ENCODE results near the gene MYRF. TPM values are rescaled to one million over a fixed set of nuclear protein-coding genes. Genes with fewer than 3 reads are reported as not detected.

Gene MYRF
- total RNA-seq, 4 donors from 2014 or later, result 0.24 to 2.8 (median 0.83) TPM

- H3K4me1 ChIP-seq, result peaks cover 5% of the 10 kb centered on the region
- no peak overlapping the region for H3K4me3 ChIP-seq
- no peaks in the 10 kb centered on the region for H3K27me3 ChIP-seq
- no peak for DNase-seq (ENCODE audit: low spot score in 2 of 2)
- no peak overlapping the region for H3K27ac ChIP-seq
- 89% methylated on average over 3 of the region's 3 CpGs for WGBS
- no peak for TF ChIP-seq EP300 (IDR thresholded peaks at IDR 0.05)
- TF ChIP-seq POLR2AphosphoS5 (IDR thresholded peaks at IDR 0.05), result no peak
- TF ChIP-seq, protein P1, sequence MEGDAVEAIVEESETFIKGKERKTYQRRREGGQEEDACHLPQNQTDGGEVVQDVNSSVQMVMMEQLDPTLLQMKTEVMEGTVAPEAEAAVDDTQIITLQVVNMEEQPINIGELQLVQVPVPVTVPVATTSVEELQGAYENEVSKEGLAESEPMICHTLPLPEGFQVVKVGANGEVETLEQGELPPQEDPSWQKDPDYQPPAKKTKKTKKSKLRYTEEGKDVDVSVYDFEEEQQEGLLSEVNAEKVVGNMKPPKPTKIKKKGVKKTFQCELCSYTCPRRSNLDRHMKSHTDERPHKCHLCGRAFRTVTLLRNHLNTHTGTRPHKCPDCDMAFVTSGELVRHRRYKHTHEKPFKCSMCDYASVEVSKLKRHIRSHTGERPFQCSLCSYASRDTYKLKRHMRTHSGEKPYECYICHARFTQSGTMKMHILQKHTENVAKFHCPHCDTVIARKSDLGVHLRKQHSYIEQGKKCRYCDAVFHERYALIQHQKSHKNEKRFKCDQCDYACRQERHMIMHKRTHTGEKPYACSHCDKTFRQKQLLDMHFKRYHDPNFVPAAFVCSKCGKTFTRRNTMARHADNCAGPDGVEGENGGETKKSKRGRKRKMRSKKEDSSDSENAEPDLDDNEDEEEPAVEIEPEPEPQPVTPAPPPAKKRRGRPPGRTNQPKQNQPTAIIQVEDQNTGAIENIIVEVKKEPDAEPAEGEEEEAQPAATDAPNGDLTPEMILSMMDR (IDR thresholded peaks at IDR 0.05), result no peak
- no peak for TF ChIP-seq POLR2A (IDR thresholded peaks at IDR 0.05)
- peaks cover 24% of the 10 kb centered on the region for H3K36me3 ChIP-seq
- no peaks in the 10 kb centered on the region for H3K9me3 ChIP-seq
These were observed 48.2 kb downstream of the MYRF start for GRCh38 chr11:61800331-61801281.

- H3K27ac ChIP-seq, result no peak overlapping the region
- H3K9me3 ChIP-seq, result no peaks in the 10 kb centered on the region
- no peaks in the 10 kb centered on the region for H3K27me3 ChIP-seq
- peaks cover 17% of the 10 kb centered on the region for H3K36me3 ChIP-seq
- H3K4me1 ChIP-seq, result peaks cover 1% of the 10 kb centered on the region
- no peak overlapping the region for H3K4me3 ChIP-seq
- DNase-seq (ENCODE audit: low spot score in 2 of 2), result no peak
- WGBS, result 90% methylated on average over 6 of the region's 6 CpGs
- TF ChIP-seq, protein P1 (IDR thresholded peaks at IDR 0.05), result no peak
- no peak for TF ChIP-seq POLR2A (IDR thresholded peaks at IDR 0.05)
- no peak for TF ChIP-seq EP300 (IDR thresholded peaks at IDR 0.05)
- TF ChIP-seq POLR2AphosphoS5 (IDR thresholded peaks at IDR 0.05), result no peak
These were observed 50.2 kb downstream of the MYRF start for GRCh38 chr11:61802605-61803004.

GRCh38 chr11:61803889-61804647, 51.6 kb downstream of the MYRF start:
- Histone ChIP-seq H3K9me3 (no peaks in the 10 kb centered on the region), H3K4me1 (no peaks in the 10 kb centered on the region), H3K36me3 (peaks cover 17% of the 10 kb centered on the region), H3K27me3 (no peaks in the 10 kb centered on the region), H3K27ac (no peak overlapping the region), H3K4me3 (no peak overlapping the region)
- 84% methylated on average over 3 of the region's 3 CpGs for WGBS
- DNase-seq (ENCODE audit: low spot score in 2 of 2), result no peak
- TF ChIP-seq, protein P1 (IDR thresholded peaks at IDR 0.05), result no peak
- TF ChIP-seq POLR2A (IDR thresholded peaks at IDR 0.05), result no peak
- no peak for TF ChIP-seq POLR2AphosphoS5 (IDR thresholded peaks at IDR 0.05)
- no peak for TF ChIP-seq EP300 (IDR thresholded peaks at IDR 0.05)

- Histone ChIP-seq H3K9me3 (no peaks in the 10 kb centered on the region), H3K27me3 (no peaks in the 10 kb centered on the region), H3K4me3 (no peak overlapping the region), H3K36me3 (peaks cover 19% of the 10 kb centered on the region), H3K27ac (no peak overlapping the region), H3K4me1 (no peaks in the 10 kb centered on the region)
- DNase-seq (ENCODE audit: low spot score in 2 of 2), result no peak
- WGBS, result 86% methylated on average over 1 of the region's 1 CpG
- TF ChIP-seq, protein P1 (IDR thresholded peaks at IDR 0.05), result no peak
- TF ChIP-seq POLR2AphosphoS5 (IDR thresholded peaks at IDR 0.05) (no peak), EP300 (IDR thresholded peaks at IDR 0.05) (no peak), POLR2A (IDR thresholded peaks at IDR 0.05) (no peak)
These were observed 52.7 kb downstream of the MYRF start for GRCh38 chr11:61805146-61805545.

DNA sequence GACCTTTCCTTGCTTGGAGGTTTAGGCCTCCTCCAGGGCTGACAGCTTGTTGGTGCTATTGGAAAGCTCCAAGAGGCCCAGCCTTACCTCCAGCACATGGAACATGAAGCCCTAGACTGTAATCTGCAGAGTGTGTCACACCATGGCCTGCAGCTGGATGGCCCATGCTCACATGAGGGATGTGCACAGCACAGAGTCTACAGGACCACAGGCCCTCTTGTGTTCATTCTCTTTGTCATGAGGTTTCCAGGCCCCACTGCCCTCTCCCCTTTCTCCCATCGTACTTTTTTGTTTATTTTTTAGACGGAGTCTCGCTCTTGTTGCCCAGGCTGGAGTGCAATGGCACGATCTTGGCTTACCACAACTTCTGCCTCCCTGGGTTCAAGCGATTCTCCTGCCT, 54.3 kb downstream of the MYRF start:
- DNase-seq (ENCODE audit: low spot score in 2 of 2), result no peak
- TF ChIP-seq POLR2A (IDR thresholded peaks at IDR 0.05) (no peak), EP300 (IDR thresholded peaks at IDR 0.05) (no peak), POLR2AphosphoS5 (IDR thresholded peaks at IDR 0.05) (no peak)
- TF ChIP-seq, protein P1 (IDR thresholded peaks at IDR 0.05), result no peak
- no peak overlapping the region for H3K4me3 ChIP-seq
- H3K27ac ChIP-seq, result no peak overlapping the region
- H3K9me3 ChIP-seq, result no peaks in the 10 kb centered on the region
- WGBS, result 96% methylated on average over 5 of the region's 5 CpGs
- no peaks in the 10 kb centered on the region for H3K27me3 ChIP-seq
- no peaks in the 10 kb centered on the region for H3K4me1 ChIP-seq
- peaks cover 23% of the 10 kb centered on the region for H3K36me3 ChIP-seq
